ENCODE measurements around the gene TNRC6C. TPM values are rescaled to one million over a fixed set of nuclear protein-coding genes. Genes with fewer than 3 reads are reported as not detected.
A peak's percentile ranks its signal among the peaks of the same experiment; 100 is the strongest.
"Not testable (repeated sequence)": the region's sequence is repeated elsewhere in the genome, so short reads cannot be mapped to it uniquely, and the experiment has no call there.

TNRC6C gene
- total RNA-seq, 1 donor from 2014 or later = 16.0 TPM

DNA sequence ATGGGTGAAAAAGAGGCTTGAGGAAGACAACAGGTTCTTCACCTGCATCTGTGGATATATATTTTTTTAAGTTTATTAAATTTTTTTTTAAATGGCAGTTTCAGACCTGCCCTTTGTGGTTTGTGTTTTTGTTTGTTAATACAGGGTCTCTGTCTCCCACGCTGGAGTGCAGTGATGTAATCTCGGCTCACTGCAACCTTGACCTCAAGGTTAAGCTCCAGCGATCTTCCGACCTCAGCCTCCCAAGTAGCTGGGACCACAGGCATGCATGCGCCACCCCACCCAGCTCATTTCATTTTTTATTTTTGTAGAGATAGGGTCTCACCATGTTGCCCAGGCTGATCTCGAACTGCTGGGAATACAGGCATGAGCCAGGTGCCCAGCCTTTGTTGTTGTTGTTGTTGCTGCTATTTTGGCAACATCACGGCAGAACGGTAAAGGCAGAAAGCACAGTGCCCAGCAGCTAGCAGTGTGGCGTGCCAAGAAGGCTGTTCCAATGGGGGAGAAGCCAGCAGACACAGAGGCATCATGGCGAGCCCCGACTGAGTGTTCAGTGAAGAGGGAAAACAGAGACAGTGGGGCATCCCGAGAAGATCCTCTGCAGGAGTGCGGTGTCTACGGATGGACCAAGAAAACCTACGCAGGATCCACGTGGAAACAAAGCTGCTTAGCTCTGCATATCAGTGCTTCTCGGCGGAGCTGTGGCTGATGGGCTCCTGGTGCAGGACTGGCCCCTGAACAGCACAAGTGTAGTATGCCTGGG lies 150.4 kb downstream of the TNRC6C start:
- Mint-ChIP-seq H3K27ac (peak overlapping the region; percentile 41), H3K9me3 (no peaks in the 10 kb centered on the region), H3K27me3 (no peaks in the 10 kb centered on the region), H3K36me3 (ENCODE audit: low read depth) (peaks cover 50% of the 10 kb centered on the region), H3K4me3 (no peak overlapping the region), H3K4me1 (peaks cover 25% of the 10 kb centered on the region)
- DNase-seq = no peak
- intact Hi-C loops (cut with micrococcal nuclease) = no loop called here

DNA sequence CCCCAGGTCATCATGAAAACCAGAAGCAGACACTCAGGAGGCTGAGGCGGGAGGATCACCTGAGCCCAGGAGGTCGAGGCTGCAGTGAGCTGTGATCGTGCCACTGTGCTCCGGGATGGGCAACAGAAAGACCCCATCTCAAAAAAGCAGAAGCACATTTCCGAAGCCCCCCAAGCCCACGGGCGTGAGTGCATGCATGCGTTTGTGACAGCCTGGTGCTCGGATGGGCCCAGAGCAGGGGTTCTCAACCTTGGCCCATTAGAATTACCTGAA lies 150.9 kb downstream of the TNRC6C start:
- Mint-ChIP-seq H3K4me3 (no peak overlapping the region), H3K4me1 (peaks cover 30% of the 10 kb centered on the region), H3K27ac (no peak overlapping the region), H3K27me3 (no peaks in the 10 kb centered on the region), H3K9me3 (no peaks in the 10 kb centered on the region), H3K36me3 (ENCODE audit: low read depth) (peaks cover 52% of the 10 kb centered on the region)
- DNase-seq = no peak
- intact Hi-C loops (cut with micrococcal nuclease) = no loop called here

DNA sequence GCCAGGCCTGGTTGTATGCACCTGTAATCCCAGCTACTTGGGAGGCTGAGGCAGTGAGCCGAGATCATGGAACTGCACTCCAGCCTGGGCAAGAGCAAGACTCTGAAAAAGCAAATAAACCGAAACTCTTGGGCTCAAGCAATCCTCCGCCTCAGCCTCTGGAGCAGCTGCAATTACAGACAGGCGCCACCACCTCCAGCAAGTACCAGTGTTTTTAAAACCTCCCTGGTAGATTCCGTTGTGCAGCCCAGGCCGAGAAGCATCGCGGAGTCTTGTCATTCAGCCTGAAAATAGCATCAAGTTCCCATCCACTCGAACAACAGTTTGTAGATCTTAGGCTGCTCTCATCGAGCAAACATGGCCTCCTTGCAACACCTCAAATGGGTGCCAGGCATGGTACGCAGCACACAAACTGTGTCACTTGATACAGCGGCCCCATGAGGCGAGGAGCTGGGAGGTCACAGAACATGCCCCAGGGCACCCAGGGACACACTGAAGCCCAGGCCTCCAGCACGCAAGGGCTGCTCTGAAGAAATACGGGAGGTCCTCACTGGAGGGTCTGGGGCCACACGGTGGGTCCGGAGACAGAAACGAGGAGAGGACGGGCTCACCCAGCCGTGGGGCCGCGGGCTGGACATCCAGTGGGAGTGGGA lies 152.0 kb downstream of the TNRC6C start:
- intact Hi-C loops (cut with micrococcal nuclease) = no loop called here
- no peak for DNase-seq
- H3K36me3 Mint-ChIP-seq (ENCODE audit: low read depth) = peaks cover 57% of the 10 kb centered on the region
- no peaks in the 10 kb centered on the region for H3K27me3 Mint-ChIP-seq
- no peak overlapping the region for H3K27ac Mint-ChIP-seq
- no peaks in the 10 kb centered on the region for H3K9me3 Mint-ChIP-seq
- no peak overlapping the region for H3K4me3 Mint-ChIP-seq
- H3K4me1 Mint-ChIP-seq = peaks cover 35% of the 10 kb centered on the region

DNA sequence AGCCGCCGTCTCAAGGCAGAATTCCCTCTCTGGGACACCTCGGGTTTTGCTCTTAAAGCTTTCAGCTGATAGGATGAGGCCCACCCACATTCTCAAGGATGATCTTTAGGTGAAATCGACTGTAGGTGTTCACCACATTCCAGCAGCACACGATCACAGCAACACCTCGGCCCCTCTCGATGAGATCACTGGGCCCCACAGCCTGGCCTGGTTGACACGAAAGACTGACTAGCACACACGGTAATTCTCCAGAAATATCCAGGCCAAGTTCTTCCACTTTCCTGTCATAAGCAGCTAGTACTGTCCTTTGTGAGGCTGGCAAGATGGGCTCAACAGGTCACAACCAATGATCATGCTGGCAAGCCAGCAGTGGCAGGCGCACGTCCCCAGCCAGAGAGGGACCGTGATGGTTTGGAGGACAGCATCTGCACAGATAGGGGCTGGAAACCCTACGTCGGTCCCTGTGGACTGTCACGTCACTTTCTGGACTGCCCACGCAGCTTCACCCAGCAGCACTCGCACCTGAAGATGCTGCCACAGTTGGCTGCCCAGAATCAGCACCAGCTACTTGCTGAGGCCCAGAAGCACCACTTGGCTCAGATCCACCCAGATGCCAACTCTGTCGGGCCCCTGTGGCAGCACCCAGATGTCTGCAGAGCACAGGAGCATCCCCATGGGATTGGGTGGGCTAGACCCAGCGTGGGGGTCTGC lies 152.7 kb downstream of the TNRC6C start:
- H3K9me3 Mint-ChIP-seq = no peaks in the 10 kb centered on the region
- peaks cover 58% of the 10 kb centered on the region for H3K36me3 Mint-ChIP-seq (ENCODE audit: low read depth)
- no peaks in the 10 kb centered on the region for H3K27me3 Mint-ChIP-seq
- H3K4me1 Mint-ChIP-seq = peaks cover 35% of the 10 kb centered on the region
- DNase-seq = no peak
- H3K4me3 Mint-ChIP-seq = no peak overlapping the region
- no peak overlapping the region for H3K27ac Mint-ChIP-seq
- intact Hi-C loops (cut with micrococcal nuclease) = no loop called here

DNA sequence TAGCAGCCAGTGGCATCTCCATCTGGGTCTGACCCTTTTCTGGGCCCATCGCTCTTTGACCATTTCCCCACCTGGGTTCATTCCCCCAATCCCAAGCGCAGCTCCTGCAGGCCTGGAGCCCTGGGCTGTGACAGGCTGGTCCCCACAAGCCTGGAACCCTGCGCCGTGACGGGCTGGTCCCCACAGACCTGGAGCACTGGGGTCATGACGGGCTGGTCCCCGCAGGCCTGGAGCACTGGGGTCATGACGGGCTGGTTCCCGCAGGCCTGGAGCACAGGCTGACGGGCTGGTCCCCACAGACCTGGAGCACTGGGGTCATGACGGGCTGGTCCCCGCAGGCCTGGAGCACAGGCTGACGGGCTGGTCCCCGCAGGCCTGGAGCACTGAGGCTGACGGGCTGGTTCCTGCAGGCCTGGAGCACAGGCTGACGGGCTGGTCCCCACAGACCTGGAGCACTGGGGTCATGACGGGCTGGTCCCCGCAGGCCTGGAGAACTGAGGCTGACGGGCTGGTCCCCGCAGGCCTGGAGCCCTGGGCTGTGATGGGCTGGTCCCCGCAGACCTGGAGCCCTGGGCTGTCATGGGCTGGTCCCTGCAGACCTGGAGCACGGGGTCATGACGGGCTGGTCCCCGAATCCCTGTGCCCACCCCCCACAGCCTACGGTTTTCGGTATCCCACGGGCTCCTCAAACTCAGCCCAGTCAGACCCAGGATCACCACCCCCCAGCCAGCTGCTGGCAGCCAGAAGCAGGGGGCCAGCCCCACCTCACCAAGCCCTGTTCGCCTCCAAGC lies 153.4 kb downstream of the TNRC6C start:
- no peak for DNase-seq
- Mint-ChIP-seq H3K4me1 (peaks cover 36% of the 10 kb centered on the region), H3K27me3 (no peaks in the 10 kb centered on the region), H3K36me3 (ENCODE audit: low read depth) (peaks cover 60% of the 10 kb centered on the region), H3K4me3 (no peak overlapping the region), H3K27ac (no peak overlapping the region), H3K9me3 (no peaks in the 10 kb centered on the region)
- intact Hi-C loops (cut with micrococcal nuclease) = loop anchor here (1.0 to 2.0 kb wide), 4 partner anchors 22 to 139 kb away; partner anchors contain the start of gene SYNGR2

DNA sequence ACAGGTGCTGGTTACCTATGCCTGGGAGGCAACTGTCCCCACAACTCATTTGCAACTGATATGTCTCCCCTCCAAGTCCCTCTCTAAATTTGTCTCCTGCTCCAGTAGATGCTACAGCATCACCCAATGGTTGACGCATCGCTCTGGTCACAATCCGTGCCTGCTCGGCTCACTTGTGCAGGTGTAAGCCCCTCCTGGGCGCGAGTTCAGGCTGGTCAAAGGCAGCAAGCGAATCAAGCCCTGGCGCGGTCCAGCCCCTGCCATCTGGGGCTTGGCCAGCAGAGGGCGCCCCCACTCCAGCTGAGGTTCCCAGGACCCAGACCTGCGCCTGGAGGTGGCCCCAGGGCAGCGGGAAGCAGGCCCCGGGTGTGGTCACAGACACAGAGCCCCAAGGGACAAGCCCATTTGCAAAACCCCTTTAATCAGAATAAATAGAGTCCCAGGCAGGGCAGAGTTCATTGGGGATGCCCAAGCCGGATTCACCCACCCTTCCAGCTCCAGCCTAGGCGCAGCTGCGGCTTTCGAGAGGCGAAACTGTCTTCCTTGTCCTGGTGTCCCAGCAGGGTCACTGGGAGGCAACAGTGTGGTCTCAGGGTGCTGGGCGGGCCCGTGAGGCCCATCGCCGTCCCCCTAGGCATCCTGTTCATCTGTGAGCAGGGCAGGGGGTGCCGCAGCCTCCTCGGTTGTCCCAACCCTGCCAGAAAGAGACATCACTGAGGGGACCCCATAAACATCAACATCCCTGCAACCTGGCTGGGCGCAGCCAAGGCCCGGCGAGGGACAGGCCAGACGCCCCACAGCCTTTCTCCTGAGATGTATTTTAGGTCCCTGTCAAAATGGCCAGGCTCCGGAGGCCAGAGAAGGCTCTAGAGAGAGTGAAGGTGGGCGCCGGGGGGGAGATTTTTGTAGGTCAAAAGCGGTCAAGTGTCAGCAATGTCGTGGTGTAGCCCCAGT lies 154.3 kb downstream of the TNRC6C start:
- H3K4me1 Mint-ChIP-seq = peaks cover 29% of the 10 kb centered on the region
- peak; percentile 94 for DNase-seq
- H3K27me3 Mint-ChIP-seq = no peaks in the 10 kb centered on the region
- peaks cover 58% of the 10 kb centered on the region for H3K36me3 Mint-ChIP-seq (ENCODE audit: low read depth)
- H3K4me3 Mint-ChIP-seq = no peak overlapping the region
- no peak overlapping the region for H3K27ac Mint-ChIP-seq
- intact Hi-C loops (cut with micrococcal nuclease) = loop anchor here (1.0 to 2.0 kb wide), 5 partner anchors 22 to 138 kb away; partner anchors contain the start of gene SYNGR2
- H3K9me3 Mint-ChIP-seq = no peaks in the 10 kb centered on the region

DNA sequence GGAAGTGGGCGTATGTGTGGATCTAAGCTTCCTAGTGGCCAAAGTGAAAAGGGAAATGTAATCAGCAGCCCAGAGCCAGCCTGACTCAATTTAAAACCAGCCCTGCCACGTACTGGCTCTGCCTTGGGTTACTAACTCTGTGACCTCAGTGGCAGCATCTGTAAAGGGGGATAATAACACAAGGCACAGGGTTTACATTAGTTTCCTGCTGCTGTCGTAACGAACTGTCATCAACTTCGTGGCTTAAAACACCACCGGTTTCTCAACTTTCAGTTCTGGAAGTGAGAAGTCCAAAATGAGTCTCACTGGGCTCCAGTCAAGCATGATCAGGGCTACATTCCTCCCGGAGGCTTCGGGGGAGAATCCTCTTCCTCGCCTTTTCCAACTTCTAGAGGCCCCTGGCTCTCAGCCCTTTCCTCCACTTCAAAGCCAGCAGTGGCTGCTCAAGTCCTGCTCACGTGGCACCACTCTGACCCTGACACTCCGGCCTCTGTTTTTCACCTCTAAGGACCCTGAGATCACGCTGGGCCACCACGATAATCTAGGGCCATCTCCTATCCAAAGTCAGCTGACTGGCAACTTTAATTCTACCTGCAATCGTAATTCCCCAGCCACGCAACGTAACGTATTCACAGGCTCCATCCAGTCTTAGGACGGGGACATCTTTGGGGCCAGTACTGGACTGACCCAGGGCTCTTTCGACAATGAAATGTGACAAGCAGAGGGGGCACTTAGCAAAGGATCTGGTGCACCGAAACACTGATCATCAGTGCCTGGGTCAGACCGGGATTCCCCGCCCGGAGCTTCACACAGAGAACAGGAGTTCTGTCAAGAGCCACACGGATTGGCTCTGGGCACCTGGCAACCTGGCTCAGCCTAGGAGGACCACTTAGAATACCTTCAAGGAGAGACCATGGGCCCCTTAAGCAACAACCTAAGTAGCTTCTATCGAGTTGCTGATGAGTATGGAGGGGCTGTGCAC lies 155.6 kb downstream of the TNRC6C start:
- Mint-ChIP-seq H3K27me3 (no peaks in the 10 kb centered on the region), H3K9me3 (no peaks in the 10 kb centered on the region), H3K4me1 (peaks cover 31% of the 10 kb centered on the region), H3K4me3 (peak overlapping the region; percentile 50), H3K36me3 (ENCODE audit: low read depth) (peaks cover 51% of the 10 kb centered on the region), H3K27ac (peak overlapping the region; percentile 86)
- DNase-seq = peak; percentile 78
- intact Hi-C loops (cut with micrococcal nuclease) = loop anchor here (1.0 to 2.0 kb wide), 3 partner anchors 29 to 137 kb away; partner anchors contain the start of gene SYNGR2

DNA sequence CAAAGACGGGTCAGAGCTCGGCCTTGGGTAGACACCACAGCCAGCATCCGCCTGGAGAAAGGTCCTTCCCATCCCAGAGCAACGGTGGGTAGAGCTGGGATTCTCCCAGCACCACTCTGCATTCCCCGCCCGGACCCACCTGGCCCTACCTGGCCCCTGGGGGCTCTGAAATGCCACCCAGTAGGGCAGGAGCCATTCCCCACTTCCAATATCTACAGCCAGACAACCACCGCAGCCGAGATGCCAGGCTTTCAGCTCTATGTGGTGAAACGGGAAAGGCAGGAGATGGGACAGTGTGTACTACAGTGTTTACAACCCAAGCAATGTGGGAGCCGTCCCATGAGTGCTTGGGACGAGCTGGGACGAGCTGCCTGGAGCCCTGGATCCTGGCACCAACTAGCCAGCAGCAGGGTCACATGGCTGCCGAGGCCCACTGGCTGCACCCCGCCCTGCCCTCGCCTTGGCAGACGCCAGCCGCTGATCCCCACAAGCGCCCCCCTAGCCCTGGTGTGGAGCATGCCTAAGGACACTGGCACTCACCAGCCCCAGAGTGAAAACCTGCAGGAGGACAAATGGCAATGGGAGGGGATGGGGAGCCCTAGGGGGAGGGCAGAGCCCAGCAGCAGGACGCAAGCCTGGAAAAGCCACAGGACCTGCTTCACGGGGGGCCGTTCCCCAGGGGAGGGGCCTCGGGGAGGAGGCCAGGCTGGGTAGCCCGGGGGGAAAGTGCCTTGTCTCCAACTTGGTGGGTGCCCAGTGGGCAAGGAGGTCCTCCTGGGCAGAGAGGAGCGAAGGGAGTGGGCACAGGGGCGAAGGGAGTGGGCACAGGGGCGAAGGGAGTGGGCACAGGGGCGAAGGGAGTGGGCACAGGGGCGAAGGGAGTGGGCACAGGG lies 156.6 kb downstream of the TNRC6C start:
- Mint-ChIP-seq H3K4me1 (peaks cover 31% of the 10 kb centered on the region), H3K27me3 (no peaks in the 10 kb centered on the region), H3K4me3 (no peak overlapping the region), H3K9me3 (no peaks in the 10 kb centered on the region), H3K36me3 (ENCODE audit: low read depth) (peaks cover 49% of the 10 kb centered on the region), H3K27ac (peak overlapping the region; percentile 39)
- intact Hi-C loops (cut with micrococcal nuclease) = no loop called here
- DNase-seq = no peak

DNA sequence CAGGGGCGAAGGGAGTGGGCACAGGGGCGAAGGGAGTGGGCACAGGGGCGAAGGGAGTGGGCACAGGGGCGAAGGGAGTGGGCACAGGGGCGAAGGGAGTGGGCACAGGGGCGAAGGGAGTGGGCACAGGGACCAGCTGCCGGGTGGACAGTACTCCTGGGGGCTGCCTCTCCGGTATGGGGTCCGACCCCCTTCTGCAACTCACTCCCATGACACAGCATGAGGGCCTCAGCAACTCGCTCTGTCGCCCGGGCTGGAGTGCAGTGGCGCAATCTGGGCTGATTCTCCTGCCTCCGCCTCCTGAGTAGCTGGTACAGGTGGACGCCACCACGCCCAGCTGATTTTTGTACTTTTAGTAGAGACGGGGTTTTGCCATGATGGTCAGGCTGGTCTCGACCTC lies 157.3 kb downstream of the TNRC6C start:
- DNase-seq; H3K27me3 Mint-ChIP-seq; H3K9me3 Mint-ChIP-seq; intact Hi-C loops (cut with micrococcal nuclease); H3K27ac Mint-ChIP-seq; H3K4me3 Mint-ChIP-seq: not testable (repeated sequence)
- Mint-ChIP-seq H3K4me1 (peaks cover 31% of the 10 kb centered on the region), H3K36me3 (ENCODE audit: low read depth) (peaks cover 50% of the 10 kb centered on the region)

DNA sequence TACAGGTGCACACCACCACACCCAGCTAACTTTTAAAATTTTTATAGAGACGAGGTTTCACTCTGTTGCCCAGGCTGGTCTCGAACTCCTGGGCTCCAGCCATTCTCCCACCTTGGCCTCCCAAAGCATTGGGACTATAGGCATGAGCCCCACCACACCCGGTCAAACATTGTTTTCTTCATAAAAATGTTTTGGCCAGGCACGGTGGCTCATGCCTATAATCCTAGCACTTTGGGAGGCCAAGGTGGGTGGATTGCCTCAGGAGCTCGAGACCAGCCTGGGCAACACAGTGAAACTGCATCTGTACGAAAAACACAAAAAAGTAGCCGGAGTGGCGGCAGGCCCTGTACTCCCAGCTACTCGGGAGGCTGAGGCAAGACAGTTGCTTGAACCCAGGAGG lies 157.9 kb downstream of the TNRC6C start:
- H3K36me3 Mint-ChIP-seq (ENCODE audit: low read depth) = peaks cover 50% of the 10 kb centered on the region
- DNase-seq = no peak
- no peaks in the 10 kb centered on the region for H3K27me3 Mint-ChIP-seq
- no peaks in the 10 kb centered on the region for H3K9me3 Mint-ChIP-seq
- H3K4me1 Mint-ChIP-seq = peaks cover 36% of the 10 kb centered on the region
- H3K27ac Mint-ChIP-seq = no peak overlapping the region
- intact Hi-C loops (cut with micrococcal nuclease) = no loop called here
- no peak overlapping the region for H3K4me3 Mint-ChIP-seq
